Stimulated activated CD8-positive, alpha-beta memory T cell treated with anti-CD3 and anti-CD28 coated beads, Interleukin-2, amount 100 ng/mL, for 48 hours (primary cell): ENCODE results near the gene GPX2.
"Not testable (repeated sequence)": the region's sequence is repeated elsewhere in the genome, so short reads cannot be mapped to it uniquely, and the experiment has no call there.

Experiments used
- DNase-seq, 2 donors: peaks; one replicate each; pipeline ENCODE4 v3.0.0-alpha.2; 2020; ENCODE audit warnings: low read depth in 2 of 2

The GPX2 gene

DNA sequence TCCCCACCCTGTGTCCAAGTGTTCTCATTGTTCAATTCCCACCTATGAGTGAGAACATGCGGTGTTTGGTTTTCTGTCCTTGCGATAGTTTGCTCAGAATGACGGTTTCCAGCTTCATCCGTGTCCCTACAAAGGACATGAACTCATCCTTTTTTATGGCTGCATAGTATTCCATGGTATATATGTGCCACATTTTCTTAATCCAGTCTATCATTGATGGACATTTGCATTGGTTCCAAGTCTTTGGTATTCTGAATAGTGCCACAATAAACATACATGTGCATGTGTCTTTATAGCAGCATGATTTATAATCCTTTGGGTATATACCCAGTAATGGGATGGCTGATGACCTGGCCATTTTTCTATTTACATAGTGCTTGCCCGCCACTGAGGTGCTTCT lies 29.1 kb downstream of the GPX2 start:
- DNase-seq, result not testable (repeated sequence)

GRCh38 chr14:64912261-64912660 lies 30.3 kb downstream of the GPX2 start:
- no peak for DNase-seq

DNA sequence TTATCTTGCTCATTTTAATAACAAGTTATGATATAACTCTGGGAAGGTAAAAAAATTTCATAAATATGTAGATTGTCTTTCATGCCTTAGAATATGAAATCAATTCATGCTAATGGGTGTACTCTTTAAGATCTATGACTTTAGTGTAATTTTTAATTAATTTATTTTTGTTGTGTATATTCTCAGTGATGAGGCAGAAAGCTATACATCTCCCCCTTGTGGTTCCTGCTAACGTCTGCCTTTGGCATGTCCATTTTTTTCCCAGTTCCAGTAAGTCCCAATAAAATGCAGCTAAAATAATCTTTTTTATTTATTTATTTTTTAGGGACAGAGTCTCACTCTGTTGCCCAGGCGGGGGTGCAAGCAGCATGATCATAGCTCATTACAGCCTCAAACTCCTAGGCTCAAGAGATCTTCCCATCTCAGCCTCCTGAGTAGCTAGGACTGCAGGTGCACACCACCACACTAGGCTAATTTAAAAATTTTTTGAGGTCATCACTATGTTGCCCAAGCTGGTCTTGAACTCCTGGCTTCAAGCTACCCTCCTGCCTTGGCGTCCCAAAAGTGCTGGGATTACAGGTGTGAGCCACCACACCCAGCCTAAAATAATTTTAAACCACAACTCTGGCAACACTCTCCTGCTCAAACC lies 31.6 kb downstream of the GPX2 start:
- no peak for DNase-seq

- no peak for DNase-seq
These were observed 36.5 kb downstream of the GPX2 start for GRCh38 chr14:64906022-64906421.

DNA sequence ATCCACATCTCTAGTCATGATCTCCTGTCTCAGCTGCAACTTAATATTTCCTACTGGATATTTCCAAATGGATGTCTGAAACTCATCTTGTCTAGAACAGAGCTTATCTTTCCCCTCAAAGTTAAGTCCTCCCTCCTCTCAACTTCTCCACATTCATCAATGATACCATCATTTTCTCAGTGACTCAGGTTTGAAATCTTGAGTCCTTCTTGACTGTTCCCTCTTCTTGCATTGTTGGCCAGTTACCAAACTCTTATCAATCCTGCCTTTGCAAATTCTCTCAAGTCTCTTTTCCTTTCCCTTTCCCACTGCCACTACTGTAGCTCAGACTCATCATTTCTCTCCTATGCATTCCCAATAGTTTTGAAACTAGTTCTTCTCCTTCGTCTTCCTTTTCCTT lies 42.6 kb downstream of the GPX2 start:
- DNase-seq, result no peak

GRCh38 chr14:64891839-64892375 lies 50.6 kb downstream of the GPX2 start:
- DNase-seq, result no peak

- no peak for DNase-seq
These were observed 51.2 kb downstream of the GPX2 start for GRCh38 chr14:64891173-64891838.

- DNase-seq, result no peak
These were observed 53.2 kb downstream of the GPX2 start for GRCh38 chr14:64889352-64889751.
